ENCODE data around the gene ACTN1.

GRCh38 chr14:68953196-68953555, 25.9 kb downstream of the ACTN1 start:
- no peak for TF ChIP-seq CTCF (IDR thresholded peaks at IDR 0.05 in 2 of 3, conservative IDR thresholded peaks at IDR 0.05 in 1 of 3; ENCODE audit: control insufficient read depth in 2 of 3, extremely low read depth in 1 of 3, insufficient read depth in 1 of 3, low read depth in 3 of 3, low read length in 3 of 3)
- no peak for TF ChIP-seq SREBF1 (IDR thresholded peaks at IDR 0.05; ENCODE audit: low read length)
- TF ChIP-seq ATF2 (IDR thresholded peaks at IDR 0.05; ENCODE audit: low read length), result no peak
- no peak for TF ChIP-seq POLR2AphosphoS5 (IDR thresholded peaks at IDR 0.05; ENCODE audit: low read length)
- TF ChIP-seq ZBTB4 (CRISPR knock-in tag; IDR thresholded peaks at IDR 0.05), result no peak
- TF ChIP-seq MXI1 (IDR thresholded peaks at IDR 0.05; ENCODE audit: low read depth, low read length), result no peak
- no peak for TF ChIP-seq ZNF384 (IDR thresholded peaks at IDR 0.05; ENCODE audit: borderline replicate concordance, low read depth, low read length)
- TF ChIP-seq NR2C2 (IDR thresholded peaks at IDR 0.05; ENCODE audit: borderline replicate concordance, control insufficient read depth, insufficient read length, low read depth), result no peak

Measured in GM12878 (cell line).